GM12891 (cell line): Measurements from ENCODE around the gene AK4.
A peak's percentile ranks its signal among the peaks of the same experiment; 100 is the strongest.

Source experiments
- DNase-seq: peaks from one replicate; pipeline ENCODE4 v3.0.0; 2011; ENCODE audit warnings: low spot score; ENCODE audit not compliant: insufficient read length
- FAIRE-seq: peaks from 2 replicates; lab custom pipeline; 2011; peaks lifted over from hg19 to GRCh38; lab: Jason Lieb, UNC
- PAX5 ChIP-seq: IDR thresholded peaks from 2 replicates; pipeline ENCODE4 v1.6.1; 2011; ENCODE audit warnings: low read length, moderate library complexity, mild to moderate bottlenecking; ENCODE audit not compliant: insufficient read depth, severe bottlenecking
- POLR2A ChIP-seq: IDR thresholded peaks from 2 replicates; pipeline ENCODE4 v1.6.1; 2011; ENCODE audit warnings: low read depth, low read length, control low read depth
- POLR2AphosphoS5 ChIP-seq: IDR thresholded peaks from 2 replicates; pipeline ENCODE4 v1.6.1; 2011; ENCODE audit warnings: low read depth, low read length, control low read depth
- POU2F2 ChIP-seq: IDR thresholded peaks from 2 replicates; pipeline ENCODE4 v1.6.1; 2011; ENCODE audit warnings: low read depth, mild to moderate bottlenecking, control low read depth, low read length, moderate library complexity
- SPI1 ChIP-seq: IDR thresholded peaks from 2 replicates; pipeline ENCODE4 v1.6.1; 2011; ENCODE audit warnings: low read depth, low read length, control low read depth
- TAF1 ChIP-seq: IDR thresholded peaks from 2 replicates; pipeline ENCODE4 v1.6.1; 2011; ENCODE audit warnings: low read depth, low read length, control low read depth

Gene AK4

GRCh38 chr1:65259816-65260215 is 111.8 kb downstream of the AK4 start:
- no peak for DNase-seq
- TF ChIP-seq POLR2A (no peak), POU2F2 (no peak), POLR2AphosphoS5 (no peak), SPI1 (no peak), TAF1 (no peak), PAX5 (no peak)
- no peak for FAIRE-seq

DNA sequence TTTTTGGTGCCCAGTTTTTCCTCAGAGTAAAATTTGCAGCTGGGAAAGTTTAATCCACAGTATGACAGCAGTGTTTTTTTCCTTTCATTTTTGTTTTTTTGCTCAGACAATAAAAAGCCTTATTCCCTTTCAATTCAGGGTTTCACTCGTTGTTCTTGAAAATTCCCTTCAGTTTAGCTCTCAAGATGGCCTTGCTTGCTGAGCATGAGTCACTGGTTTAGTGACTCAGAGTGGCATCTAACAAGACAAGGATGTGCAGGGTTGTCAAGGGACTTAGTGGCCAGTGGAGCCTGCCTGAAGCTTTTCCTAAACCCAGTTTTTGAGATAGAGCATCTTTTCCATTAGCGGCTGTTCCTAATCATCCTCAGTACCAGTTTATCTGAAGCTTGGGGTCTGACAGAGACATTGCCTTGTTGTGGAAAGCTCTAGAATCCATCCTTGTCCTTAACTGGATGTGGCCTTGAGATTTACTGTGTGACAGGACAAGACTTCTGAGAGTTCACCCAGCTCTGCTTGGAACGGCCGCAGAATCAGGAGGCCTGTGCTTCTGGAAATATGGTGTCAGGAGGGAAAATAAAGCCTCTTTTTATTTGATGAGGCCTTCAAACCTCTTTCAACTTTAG is 113.0 kb downstream of the AK4 start:
- FAIRE-seq (no peak), DNase-seq (no peak)
- TF ChIP-seq TAF1 (no peak), SPI1 (no peak), POLR2AphosphoS5 (no peak), PAX5 (no peak), POLR2A (no peak), POU2F2 (no peak)

GRCh38 chr1:65263286-65263685 is 115.3 kb downstream of the AK4 start:
- no peak for FAIRE-seq
- no peak for DNase-seq
- TF ChIP-seq POLR2A (no peak), PAX5 (no peak), TAF1 (no peak)

- no peak for TF ChIP-seq SPI1
- no peak for TF ChIP-seq POLR2AphosphoS5
- no peak for TF ChIP-seq TAF1
- TF ChIP-seq PAX5, result no peak
- TF ChIP-seq POU2F2, result no peak
- no peak for TF ChIP-seq POLR2A
- DNase-seq (no peak), FAIRE-seq (no peak)
These were observed 116.4 kb downstream of the AK4 start for GRCh38 chr1:65264197-65264929.

DNA sequence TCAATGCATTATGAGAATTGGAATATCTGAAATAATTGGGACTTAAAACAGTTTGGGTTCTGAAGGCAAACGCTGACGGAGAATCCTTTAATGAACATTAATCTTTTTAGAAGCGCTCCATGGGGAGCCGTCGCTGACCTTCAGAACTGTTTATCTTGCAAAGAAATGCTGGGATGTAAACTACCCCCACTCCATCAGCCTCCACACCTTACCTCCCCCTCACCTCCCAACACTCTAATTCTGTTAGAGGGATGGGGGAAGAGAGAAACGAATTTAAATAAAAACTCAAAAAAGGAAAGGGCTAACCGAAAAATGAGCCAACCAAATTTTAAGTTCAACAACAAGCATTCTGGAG is 117.3 kb downstream of the AK4 start:
- no peak for TF ChIP-seq POU2F2
- TF ChIP-seq POLR2AphosphoS5, result no peak
- no peak for TF ChIP-seq TAF1
- no peak for TF ChIP-seq POLR2A
- no peak for TF ChIP-seq PAX5
- TF ChIP-seq SPI1, result no peak
- FAIRE-seq, result no peak
- no peak for DNase-seq

DNA sequence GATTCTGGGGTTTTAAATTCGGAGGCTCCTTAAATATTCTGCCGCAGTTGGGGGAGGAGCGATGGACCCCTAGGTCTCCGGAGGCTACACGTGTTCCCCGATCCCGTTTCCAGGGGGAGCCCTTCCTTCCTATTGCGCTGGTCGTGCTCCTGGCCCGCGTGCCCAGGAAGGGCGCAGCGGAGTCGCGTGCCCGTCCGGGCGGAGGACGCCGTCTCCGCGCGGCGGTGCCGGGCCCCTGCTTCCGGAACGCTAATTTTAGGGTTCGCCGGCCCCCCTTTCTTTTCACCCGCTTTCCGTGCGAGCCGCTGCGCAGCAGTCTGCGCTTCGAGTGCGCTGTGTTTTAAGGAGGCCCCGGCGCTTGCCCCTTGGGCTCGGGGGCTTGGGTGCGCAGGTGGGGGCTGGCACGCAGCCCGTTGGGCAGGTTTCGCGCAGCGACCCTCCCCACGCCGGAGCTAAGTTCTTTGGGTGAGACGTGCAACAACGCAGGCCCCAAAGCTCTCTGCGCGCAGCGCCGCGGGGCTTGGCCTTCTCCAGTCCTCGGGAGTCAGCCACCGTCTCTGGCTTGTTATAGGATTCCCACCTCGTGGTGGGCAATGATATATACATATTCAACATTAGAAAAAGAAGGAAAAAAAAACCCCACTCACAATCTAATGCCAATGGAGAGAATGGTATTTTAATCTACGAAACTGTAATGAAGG is 117.8 kb downstream of the AK4 start:
- TF ChIP-seq POU2F2, result no peak
- TF ChIP-seq SPI1, result no peak
- no peak for TF ChIP-seq TAF1
- TF ChIP-seq POLR2A, result no peak
- no peak for TF ChIP-seq PAX5
- no peak for TF ChIP-seq POLR2AphosphoS5
- DNase-seq, result peak; percentile 32

GRCh38 chr1:65266476-65266875 is 118.5 kb downstream of the AK4 start:
- no peak for DNase-seq
- FAIRE-seq, result no peak
- TF ChIP-seq POLR2A, result no peak
- TF ChIP-seq PAX5, result no peak
- TF ChIP-seq POU2F2, result no peak
- TF ChIP-seq SPI1, result no peak
- TF ChIP-seq POLR2AphosphoS5, result no peak

More for the DNA sequence above, 117.8 kb downstream of the AK4 start:
- peak; percentile 67 for FAIRE-seq

GRCh38 chr1:65267271-65267670 is 119.3 kb downstream of the AK4 start:
- DNase-seq (no peak), FAIRE-seq (no peak)
- TF ChIP-seq PAX5, result no peak
- no peak for TF ChIP-seq POLR2A
- no peak for TF ChIP-seq POLR2AphosphoS5
- no peak for TF ChIP-seq POU2F2
- TF ChIP-seq SPI1, result no peak
- no peak for TF ChIP-seq TAF1

GRCh38 chr1:65267683-65268082 is 119.7 kb downstream of the AK4 start:
- TF ChIP-seq PAX5 (no peak), POLR2A (no peak), POU2F2 (no peak)
- FAIRE-seq, result no peak
- DNase-seq, result no peak

GRCh38 chr1:65269612-65270011 is 121.6 kb downstream of the AK4 start:
- DNase-seq (no peak), FAIRE-seq (no peak)
- TF ChIP-seq SPI1 (no peak), POU2F2 (no peak), POLR2A (no peak), PAX5 (no peak), POLR2AphosphoS5 (no peak), TAF1 (no peak)
